Fibroblast of mammary gland (primary cell): ENCODE results near the gene PDIA2.
"Not testable (repeated sequence)": the region's sequence is repeated elsewhere in the genome, so short reads cannot be mapped to it uniquely, and the experiment has no call there.

Experiments
- DNase-seq: peaks from one replicate; pipeline ENCODE4 v3.0.0-alpha.2; 2010; ENCODE audit warnings: low read depth
- H3K4me3 ChIP-seq: 2 replicates; pipeline ENCODE4 v1.5.1; 2011; ENCODE audit warnings: low read depth, mild to moderate bottlenecking, low read length, moderate library complexity; ENCODE audit not compliant: control insufficient read depth
- TF ChIP-seq, protein P1 (sequence below): conservative IDR thresholded peaks from 2 replicates; pipeline ENCODE4 v1.5.1; 2011; ENCODE audit warnings: low read depth, low read length, inconsistent platforms; ENCODE audit not compliant: control insufficient read depth, insufficient read depth

The PDIA2 gene

GRCh38 chr16:263182-263774 lies 19.7 kb upstream of the PDIA2 start:
- H3K4me3 ChIP-seq = no peak overlapping the region
- no peak for DNase-seq
- TF ChIP-seq, protein P1, sequence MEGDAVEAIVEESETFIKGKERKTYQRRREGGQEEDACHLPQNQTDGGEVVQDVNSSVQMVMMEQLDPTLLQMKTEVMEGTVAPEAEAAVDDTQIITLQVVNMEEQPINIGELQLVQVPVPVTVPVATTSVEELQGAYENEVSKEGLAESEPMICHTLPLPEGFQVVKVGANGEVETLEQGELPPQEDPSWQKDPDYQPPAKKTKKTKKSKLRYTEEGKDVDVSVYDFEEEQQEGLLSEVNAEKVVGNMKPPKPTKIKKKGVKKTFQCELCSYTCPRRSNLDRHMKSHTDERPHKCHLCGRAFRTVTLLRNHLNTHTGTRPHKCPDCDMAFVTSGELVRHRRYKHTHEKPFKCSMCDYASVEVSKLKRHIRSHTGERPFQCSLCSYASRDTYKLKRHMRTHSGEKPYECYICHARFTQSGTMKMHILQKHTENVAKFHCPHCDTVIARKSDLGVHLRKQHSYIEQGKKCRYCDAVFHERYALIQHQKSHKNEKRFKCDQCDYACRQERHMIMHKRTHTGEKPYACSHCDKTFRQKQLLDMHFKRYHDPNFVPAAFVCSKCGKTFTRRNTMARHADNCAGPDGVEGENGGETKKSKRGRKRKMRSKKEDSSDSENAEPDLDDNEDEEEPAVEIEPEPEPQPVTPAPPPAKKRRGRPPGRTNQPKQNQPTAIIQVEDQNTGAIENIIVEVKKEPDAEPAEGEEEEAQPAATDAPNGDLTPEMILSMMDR = no peak

GRCh38 chr16:263944-264343 lies 19.0 kb upstream of the PDIA2 start:
- no peak overlapping the region for H3K4me3 ChIP-seq
- TF ChIP-seq, protein P1 = no peak
- DNase-seq = no peak

DNA sequence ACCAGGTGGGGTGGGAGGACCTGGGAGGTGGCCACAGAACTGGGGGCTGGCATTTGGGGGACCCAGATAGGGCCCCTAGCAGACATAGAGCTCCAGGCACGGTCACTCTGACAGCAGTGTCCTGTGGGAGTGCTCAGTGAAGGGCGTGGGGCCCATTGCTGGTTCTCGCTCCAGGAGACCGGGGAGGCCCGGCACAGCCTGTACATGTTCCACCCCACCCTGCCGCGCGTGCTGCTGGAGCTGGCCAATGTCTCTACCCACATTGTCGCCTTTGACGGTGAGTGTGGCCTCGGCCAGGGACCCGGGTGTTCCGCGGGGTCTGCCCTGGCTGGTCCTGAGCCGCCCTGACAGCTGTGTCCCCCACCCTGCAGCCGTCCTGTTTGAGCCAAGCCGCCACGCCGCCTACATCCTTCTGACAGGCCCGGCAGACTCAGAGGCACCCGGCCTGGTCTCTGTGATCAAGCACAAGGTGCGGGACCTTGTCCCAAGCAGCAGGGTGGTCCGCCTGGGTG lies 18.5 kb upstream of the PDIA2 start:
- no peak overlapping the region for H3K4me3 ChIP-seq
- TF ChIP-seq, protein P1 = no peak
- DNase-seq = no peak

DNA sequence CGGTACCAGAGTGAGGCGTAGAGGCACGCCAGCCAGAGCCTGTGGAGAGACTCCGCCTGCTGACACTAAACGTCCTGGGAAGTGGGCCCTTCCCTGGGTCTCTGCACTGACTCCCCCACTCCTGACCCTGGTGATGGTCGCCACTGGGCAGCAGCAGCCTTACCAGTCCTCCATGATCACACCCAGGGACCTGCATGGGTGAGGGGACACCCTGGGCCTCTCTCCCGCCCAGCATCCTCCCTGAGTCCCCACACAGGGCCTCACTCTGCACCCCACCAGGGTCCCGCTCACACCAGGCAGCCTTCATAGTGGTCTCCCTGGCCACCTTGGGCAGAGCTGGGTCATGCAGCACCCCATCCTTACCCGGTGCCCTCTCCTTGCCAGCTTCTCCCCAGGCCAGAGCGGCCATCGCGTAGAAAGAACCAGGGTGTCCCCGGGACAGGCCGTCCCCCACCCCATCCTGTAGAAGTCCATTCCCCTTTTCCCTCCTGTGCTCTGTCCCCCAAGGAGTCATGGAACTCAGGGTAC lies 17.9 kb upstream of the PDIA2 start:
- TF ChIP-seq, protein P1 = no peak
- no peak for DNase-seq
- H3K4me3 ChIP-seq = no peak overlapping the region

- TF ChIP-seq, protein P1 = no peak
- H3K4me3 ChIP-seq = no peak overlapping the region
- DNase-seq = no peak
Observed at GRCh38 chr16:265711-266110, 17.3 kb upstream of the PDIA2 start.

DNA sequence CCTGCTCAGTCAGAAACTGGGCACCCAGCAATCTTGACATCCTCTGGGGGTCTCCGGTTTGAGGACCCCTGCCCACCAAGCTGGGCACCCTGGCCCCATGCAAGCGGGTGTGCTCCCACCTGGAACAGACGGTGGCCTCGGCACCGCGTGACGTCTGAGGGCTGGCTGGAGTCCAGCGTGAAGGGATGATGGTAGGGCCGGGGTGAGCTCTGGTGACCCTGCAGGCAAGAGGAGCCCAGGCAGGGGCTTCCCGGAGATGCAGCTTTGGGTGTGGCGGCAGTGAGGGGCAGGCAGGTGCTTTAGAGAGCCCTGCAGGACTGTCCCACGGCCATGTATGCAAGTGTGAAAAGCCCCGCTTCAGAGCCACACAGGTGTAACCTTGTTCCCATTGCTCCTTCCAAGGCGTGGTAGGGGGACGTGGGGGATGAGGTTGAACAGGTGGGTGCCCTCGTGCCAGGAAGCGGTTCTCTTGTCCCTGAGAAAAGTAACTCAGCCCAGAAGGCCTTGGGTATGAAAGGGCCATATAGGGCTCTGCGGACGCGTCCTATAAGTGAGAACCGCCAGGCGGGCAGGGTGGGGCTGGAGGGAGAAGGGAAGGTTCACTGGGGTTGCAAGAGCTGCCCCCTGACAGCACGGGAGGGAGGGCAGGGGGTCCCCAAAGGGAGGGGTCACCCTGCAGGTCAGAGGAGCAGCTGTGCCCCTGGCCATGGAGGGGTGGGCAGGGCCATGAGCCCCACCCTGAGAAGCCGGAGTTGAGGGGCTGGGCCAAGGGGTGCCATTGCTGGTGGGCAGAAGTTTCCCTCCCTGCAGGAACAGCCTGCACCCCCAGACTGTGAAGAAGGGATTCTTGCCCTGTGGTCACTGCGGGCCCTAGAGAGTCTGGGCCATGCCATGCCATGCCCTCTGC lies 16.5 kb upstream of the PDIA2 start:
- no peak for DNase-seq
- H3K4me3 ChIP-seq = no peak overlapping the region
- TF ChIP-seq, protein P1 = no peak

DNA sequence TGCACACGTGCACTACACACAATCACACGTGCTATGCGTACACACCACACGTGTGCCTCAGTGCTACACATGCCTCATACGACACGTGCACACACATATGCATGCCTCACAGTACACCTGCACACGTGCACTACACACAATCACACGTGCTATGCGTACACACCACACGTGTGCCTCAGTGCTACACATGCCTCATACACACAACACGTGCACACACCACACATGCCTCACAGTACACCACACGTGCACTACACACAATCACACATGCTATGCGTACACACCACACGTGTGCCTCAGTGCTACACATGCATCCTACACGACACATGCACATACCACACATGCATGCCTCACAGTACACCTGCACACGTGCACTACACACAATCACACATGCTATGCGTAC lies 15.4 kb upstream of the PDIA2 start:
- not testable (repeated sequence) for DNase-seq, H3K4me3 ChIP-seq
